SH-SY5Y (cell line): ENCODE measurements around the gene SYT6.

Experiments
- GATA2 ChIP-seq: IDR thresholded peaks from 2 replicates; pipeline ENCODE4 v1.6.1; 2011; ENCODE audit warnings: mild to moderate bottlenecking, low read depth, low read length
- GATA3 ChIP-seq: IDR thresholded peaks from 2 replicates; pipeline ENCODE4 v1.6.1; 2011; ENCODE audit warnings: low read depth, mild to moderate bottlenecking, low read length, moderate library complexity

- TF ChIP-seq GATA3 (no peak), GATA2 (no peak)
Observed at GRCh38 chr1:114195819-114196218, 42.1 kb upstream of the SYT6 start.
